HG03135 (cell line): ENCODE measurements around the gene PRSS2.
"Not testable (repeated sequence)": the region's sequence is repeated elsewhere in the genome, so short reads cannot be mapped to it uniquely, and the experiment has no call there.

Experiments used
- ATAC-seq: cut with Tn5 transposase; IDR thresholded peaks from one replicate; pipeline ENCODE4 v1.9.1; 2021; ENCODE audit warnings: mild to moderate bottlenecking, moderate library complexity; ENCODE audit not compliant: unreplicated experiment

Gene PRSS2

GRCh38 chr7:142770661-142771352 lies at the start of gene PRSS2:
TSS of gene PRSS2 (plus strand) at chr7:142770970. CDS start at chr7:142770983, 13 bp downstream.
- peak; percentile 11 for ATAC-seq

GRCh38 chr7:142720986-142721385 lies 49.8 kb upstream of the PRSS2 start:
- no peak for ATAC-seq

- no peak for ATAC-seq
These were observed 48.4 kb upstream of the PRSS2 start for GRCh38 chr7:142722248-142722794.

GRCh38 chr7:142733271-142733670 lies 37.5 kb upstream of the PRSS2 start:
- no peak for ATAC-seq

- peak; percentile 90 for ATAC-seq
These were observed 30.8 kb upstream of the PRSS2 start for GRCh38 chr7:142739923-142740492.

GRCh38 chr7:142740786-142741185 lies 30.0 kb upstream of the PRSS2 start:
- no peak for ATAC-seq

- ATAC-seq, result not testable (repeated sequence)
These were observed 28.8 kb upstream of the PRSS2 start for GRCh38 chr7:142741932-142742331.

GRCh38 chr7:142745091-142745635 lies 25.6 kb upstream of the PRSS2 start:
- no peak for ATAC-seq

GRCh38 chr7:142745745-142746144 lies 25.0 kb upstream of the PRSS2 start:
- ATAC-seq, result no peak

GRCh38 chr7:142746264-142746663 lies 24.5 kb upstream of the PRSS2 start:
- ATAC-seq, result no peak

GRCh38 chr7:142748410-142748809 lies 22.4 kb upstream of the PRSS2 start:
- not testable (repeated sequence) for ATAC-seq

- no peak for ATAC-seq
These were observed 21.4 kb upstream of the PRSS2 start, which contains the start of gene PRSS1 for GRCh38 chr7:142749218-142749993. TSS of gene PRSS1 (plus strand) at chr7:142749472. CDS start at chr7:142749485, 13 bp downstream.

GRCh38 chr7:142750321-142750938 lies 20.3 kb upstream of the PRSS2 start:
- no peak for ATAC-seq

GRCh38 chr7:142751526-142752175 lies 19.1 kb upstream of the PRSS2 start:
- ATAC-seq, result not testable (repeated sequence)

- ATAC-seq, result no peak
These were observed 18.2 kb upstream of the PRSS2 start for GRCh38 chr7:142752376-142753225.

GRCh38 chr7:142753366-142753765 lies 17.4 kb upstream of the PRSS2 start:
- no peak for ATAC-seq

- ATAC-seq, result not testable (repeated sequence)
These were observed 16.8 kb upstream of the PRSS2 start for GRCh38 chr7:142753925-142754491.

GRCh38 chr7:142754681-142755575 lies 15.8 kb upstream of the PRSS2 start:
- ATAC-seq, result no peak
